GM18526 (cell line): Measurements from ENCODE around the gene TMEM145.

ENCODE experiments used
- POLR2A ChIP-seq: IDR thresholded peaks from 3 replicates; pipeline ENCODE4 v1.6.1; 2011; ENCODE audit not compliant: insufficient read length; ENCODE audit errors: extremely low read depth

The TMEM145 gene

DNA sequence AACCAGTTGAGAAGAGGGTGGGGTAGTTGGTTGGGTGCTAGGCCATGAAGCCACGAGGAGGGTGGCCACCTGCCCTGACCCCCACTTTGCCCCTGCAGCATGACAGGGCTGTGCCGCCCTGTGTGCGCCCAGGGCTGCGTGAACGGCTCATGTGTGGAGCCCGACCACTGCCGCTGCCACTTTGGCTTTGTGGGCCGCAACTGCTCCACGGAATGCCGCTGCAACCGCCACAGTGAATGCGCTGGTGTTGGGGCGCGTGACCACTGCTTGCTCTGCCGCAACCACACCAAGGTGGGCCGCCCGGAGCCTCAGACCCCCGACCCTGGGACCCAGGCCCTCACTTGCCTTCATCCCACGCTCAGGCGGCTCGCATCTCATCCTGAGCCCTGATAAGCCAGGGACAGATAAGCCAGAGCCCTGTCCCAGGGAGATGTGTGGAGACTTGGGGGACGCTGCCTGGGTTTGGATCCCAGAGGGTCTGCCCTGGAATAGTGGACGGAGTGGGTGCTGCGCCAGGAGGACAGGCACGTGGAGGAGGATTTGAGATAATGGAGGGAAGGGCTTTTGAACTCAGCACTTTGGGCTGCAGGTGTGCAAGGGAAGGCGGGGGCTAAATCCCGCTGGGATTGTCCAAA lies 56.4 kb downstream of the TMEM145 start:
- no peak for TF ChIP-seq POLR2A

DNA sequence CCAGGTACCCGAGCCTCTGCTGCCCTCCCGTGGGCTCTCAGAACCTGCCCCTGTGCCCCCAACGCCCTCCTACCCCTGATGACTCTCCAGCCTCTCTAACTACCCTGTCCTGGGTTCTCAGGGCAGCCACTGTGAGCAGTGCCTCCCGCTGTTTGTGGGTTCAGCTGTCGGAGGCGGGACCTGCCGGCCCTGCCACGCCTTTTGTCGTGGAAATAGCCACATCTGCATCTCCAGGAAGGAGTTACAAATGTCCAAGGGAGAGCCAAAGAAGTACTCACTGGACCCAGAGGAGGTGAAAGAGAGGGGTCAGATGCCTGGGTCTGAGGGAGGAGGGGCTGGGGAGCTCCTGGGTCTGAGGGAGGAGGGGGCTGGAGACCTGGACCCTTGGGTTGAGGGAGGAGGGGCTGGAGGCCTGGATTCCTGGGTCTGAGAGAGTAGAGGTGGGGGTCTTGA lies 57.0 kb downstream of the TMEM145 start:
- TF ChIP-seq POLR2A, result no peak

DNA sequence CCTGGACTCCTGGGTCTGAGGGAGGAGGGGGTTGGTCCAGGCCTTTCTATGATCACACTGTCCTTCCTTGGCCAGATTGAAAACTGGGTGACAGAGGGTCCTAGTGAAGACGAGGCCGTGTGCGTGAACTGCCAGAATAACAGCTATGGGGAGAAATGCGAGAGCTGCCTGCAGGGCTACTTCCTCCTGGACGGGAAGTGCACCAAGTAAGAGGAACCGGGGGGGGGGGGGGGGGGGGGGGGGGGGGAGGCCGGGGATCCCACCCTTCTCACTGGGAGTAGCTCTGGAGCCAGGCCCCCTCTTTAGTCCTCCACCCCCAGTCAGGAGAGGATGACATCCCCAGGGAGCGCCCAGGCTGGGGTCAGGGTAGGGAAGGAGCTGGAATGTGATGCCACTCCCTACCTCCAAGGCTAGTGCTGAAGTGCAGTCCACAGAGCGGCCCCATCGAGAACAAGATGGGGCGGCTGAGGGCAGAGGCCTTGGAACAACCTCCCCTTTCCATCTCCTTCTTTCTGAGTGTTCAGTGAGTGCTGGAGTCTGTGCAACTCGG lies 57.6 kb downstream of the TMEM145 start:
- TF ChIP-seq POLR2A, result no peak
